ENCODE results near the gene SIPA1L2. TPM values are rescaled to one million over a fixed set of nuclear protein-coding genes. Genes with fewer than 3 reads are reported as not detected.
"Not testable (repeated sequence)": the region's sequence is repeated elsewhere in the genome, so short reads cannot be mapped to it uniquely, and the experiment has no call there.

SIPA1L2 gene
- total RNA-seq, 2 experiments from 2014 or later: 10.1 to 10.7 TPM

GRCh38 chr1:232622378-232622777 lies 7.6 kb downstream of the SIPA1L2 start:
- ChIA-PET POLR2A (no interaction called here), CTCF (no interaction called here)

- ChIA-PET POLR2A (no interaction called here), CTCF (no interaction called here)
Measured at GRCh38 chr1:232621050-232621449, 8.9 kb downstream of the SIPA1L2 start.

- CTCF ChIA-PET: no interaction called here
- POLR2A ChIA-PET: no interaction called here
Measured at GRCh38 chr1:232620356-232620969, 9.5 kb downstream of the SIPA1L2 start.

DNA sequence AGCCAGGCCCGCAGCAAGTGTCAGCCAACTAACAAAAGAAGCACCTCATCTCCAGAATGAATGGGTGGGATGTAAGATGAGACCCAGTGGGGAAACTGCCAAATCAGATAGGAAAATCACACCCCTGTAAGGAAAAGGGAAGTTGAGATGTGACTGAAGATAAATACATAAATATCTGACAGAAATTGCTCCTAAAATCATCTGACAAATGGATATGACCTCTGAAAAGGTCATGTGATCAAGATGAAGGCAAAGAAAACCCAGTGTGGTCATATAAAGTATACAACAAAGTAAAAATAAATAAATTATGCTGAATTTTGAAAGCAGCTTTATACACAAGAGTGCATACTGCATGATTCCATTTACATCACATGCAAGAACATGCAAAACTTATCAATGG lies 12.7 kb downstream of the SIPA1L2 start:
- POLR2A ChIA-PET: no interaction called here
- CTCF ChIA-PET: no interaction called here

- POLR2A ChIA-PET: no interaction called here
- CTCF ChIA-PET: no interaction called here
Measured at GRCh38 chr1:232615306-232615800, 14.6 kb downstream of the SIPA1L2 start.

DNA sequence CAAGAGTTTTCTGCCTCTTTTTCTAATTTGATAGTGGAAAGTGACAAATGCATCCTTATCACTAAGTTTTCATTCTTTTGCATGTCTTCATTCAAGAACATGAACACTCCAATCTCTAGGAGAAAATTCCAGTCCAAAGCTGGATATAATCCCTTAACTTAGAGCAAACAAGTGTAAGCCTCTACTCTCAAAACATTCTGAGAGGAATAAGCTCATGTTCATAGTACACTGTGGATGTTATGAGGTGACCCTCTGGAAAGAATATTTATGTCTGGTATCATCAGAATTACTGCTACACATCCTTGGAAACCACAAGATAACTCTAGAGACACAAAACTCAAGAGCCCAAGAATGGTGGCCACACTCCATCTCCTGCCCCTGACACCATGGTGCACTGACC lies 15.1 kb downstream of the SIPA1L2 start:
- CTCF ChIA-PET: no interaction called here
- POLR2A ChIA-PET: no interaction called here

GRCh38 chr1:232613752-232614381 lies 16.1 kb downstream of the SIPA1L2 start:
- ChIA-PET POLR2A (no interaction called here), CTCF (no interaction called here)

DNA sequence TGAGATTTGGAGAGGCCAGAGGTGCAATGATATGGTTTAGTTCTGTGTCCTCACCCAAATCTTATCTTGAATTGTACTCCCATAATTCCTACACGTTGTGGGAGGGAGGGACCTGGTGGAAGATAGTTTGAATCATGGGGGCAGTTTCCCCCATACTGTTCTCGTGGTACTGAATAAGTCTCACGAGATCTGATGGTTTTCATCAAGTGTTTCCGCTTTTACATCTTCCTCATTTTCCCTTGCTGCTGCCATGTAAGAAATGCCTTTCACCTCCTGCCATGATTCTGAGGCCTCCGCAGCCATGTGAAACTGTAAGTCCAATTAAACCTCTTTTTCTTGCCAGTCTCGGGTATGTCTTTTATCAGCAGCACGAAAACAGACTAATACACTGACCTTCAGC lies 17.1 kb downstream of the SIPA1L2 start:
- CTCF ChIA-PET, POLR2A ChIA-PET: not testable (repeated sequence)

- POLR2A ChIA-PET: no interaction called here
Measured at GRCh38 chr1:232611834-232612233, 18.1 kb downstream of the SIPA1L2 start.

DNA sequence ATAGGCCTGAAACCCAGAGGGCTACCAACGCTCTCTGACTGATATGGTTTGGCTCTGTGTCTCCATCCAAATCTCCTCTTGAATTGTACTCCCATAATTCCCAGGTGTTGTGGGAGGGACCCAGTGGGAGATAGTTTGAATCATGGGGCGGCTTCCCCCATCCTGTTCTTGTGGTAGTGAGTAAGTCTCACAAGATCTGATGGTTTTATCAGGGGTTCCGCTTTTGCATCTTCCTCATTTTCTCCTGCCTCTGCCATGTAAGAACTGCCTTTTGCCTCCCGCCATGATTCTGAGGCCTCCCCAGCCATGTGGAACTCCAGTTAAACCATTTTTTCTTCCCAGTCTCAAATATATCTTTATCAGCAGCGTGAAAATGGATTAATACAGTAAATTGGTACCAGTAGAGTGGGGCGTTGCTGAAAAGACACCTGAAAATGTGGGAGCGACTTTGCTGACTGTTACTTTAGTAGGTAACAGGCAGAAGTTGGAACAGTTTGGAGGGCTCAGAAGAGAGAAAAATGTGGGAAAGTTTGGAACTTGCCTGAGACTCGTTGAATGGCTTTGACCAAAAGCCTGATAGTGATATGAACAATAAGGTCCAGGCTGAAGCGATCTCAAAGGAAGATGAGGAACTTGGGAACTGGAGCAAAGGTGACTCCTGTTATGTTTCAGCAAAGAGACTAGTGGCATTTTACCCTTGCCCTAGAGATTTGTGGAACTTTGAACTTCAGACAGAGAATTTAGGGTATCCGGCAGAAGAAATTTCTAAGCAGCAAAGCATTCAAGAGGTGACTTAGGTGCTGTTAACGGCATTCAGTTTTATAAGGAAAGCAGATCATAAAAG lies 18.8 kb downstream of the SIPA1L2 start:
- CTCF ChIA-PET, POLR2A ChIA-PET: not testable (repeated sequence)

More at GRCh38 chr1:232611834-232612233, 18.1 kb downstream of the SIPA1L2 start:
- CTCF ChIA-PET: no interaction called here

- POLR2A ChIA-PET: no interaction called here
- CTCF ChIA-PET: no interaction called here
Measured at GRCh38 chr1:232610192-232610901, 19.6 kb downstream of the SIPA1L2 start.

- ChIA-PET CTCF (no interaction called here), POLR2A (interaction anchor here (0.7 kb wide), 1 partner anchor 19 kb away, joined by 3 read pairs; no protein-coding TSS in a partner anchor)
Measured at GRCh38 chr1:232608427-232608826, 21.5 kb downstream of the SIPA1L2 start.

DNA sequence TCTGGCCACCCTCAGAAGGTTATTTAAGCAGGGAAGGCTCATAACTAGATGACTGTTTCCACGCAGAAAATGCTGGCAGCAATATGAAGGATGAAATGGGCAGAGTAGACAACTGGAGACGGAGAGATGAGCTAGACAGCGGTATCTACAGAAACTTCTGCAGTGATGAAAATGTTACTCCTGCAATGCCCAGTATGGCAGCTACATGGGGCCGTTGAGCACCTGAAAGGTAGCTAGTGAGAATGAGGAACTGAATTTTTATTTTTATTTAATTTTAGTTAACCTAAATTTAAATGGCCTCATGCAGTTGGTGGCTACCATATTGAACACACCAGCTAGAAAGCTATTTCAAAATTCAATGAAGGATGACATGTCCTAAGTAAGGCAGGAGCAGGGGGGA lies 27.3 kb downstream of the SIPA1L2 start:
- ChIA-PET CTCF (no interaction called here), POLR2A (no interaction called here)

DNA sequence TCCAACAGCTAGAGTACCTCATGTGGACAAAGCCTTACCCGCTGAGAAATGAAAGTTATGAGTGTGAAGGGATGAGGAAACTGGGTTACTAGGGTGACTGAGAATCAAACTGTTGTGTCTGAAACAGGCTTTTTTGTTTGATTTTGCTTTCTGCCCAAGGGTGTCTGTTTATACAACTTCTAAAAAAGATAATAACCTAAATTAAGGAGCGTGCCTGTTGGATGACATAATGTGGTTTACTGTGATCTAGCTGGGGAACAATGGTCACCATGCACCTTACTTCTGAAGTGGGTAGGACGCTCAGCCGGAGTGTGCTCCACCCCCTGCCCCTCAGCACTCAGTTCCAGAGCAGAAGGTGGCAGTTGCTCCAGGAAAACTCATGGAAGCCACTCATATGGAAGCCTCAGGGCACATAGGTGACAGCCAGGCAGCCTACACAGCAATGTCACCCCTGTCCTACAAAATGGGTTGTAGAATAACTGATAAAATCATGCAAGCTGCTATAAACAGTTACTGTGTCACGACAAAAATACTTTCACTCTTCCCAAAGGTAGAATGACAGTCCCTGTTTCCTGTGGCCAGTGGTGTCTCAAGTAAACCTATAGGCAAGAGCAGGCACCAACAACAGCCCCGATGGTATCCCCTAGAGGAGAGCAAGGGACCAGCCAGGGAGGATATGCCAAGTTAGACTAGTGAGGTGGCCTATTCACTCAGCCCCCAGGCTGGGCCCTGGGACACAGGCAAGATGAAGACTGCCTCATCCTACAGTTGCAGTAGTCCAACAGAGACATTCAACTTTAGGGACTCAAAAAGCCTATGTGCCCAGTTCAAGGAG lies 29.3 kb downstream of the SIPA1L2 start:
- POLR2A ChIA-PET: interaction anchor here (1.2 kb wide), 1 partner anchor 12 kb away, joined by 3 read pairs; no protein-coding TSS in a partner anchor
- CTCF ChIA-PET: interaction anchor here (1.1 kb wide), 1 partner anchor 15 kb away, joined by 3 read pairs; no protein-coding TSS in a partner anchor

GRCh38 chr1:232599178-232600041 lies 30.5 kb downstream of the SIPA1L2 start:
- CTCF ChIA-PET: interaction anchor here (1.1 kb wide), 1 partner anchor 14 kb away, joined by 3 read pairs; no protein-coding TSS in a partner anchor
- POLR2A ChIA-PET: interaction anchor here (0.7 to 1.2 kb wide), 2 partner anchors 10 to 20 kb away, joined by 3 read pairs; no protein-coding TSS in a partner anchor

GRCh38 chr1:232598837-232599177 lies 31.1 kb downstream of the SIPA1L2 start:
- CTCF ChIA-PET: no interaction called here
- POLR2A ChIA-PET: interaction anchor here (0.7 kb wide), 2 partner anchors 20 to 96 kb away, joined by 3 to 6 read pairs; no protein-coding TSS in a partner anchor

- ChIA-PET POLR2A (interaction anchor here (0.6 to 0.7 kb wide), 3 partner anchors 74 to 1269 kb away, joined by 3 to 6 read pairs (median 6); no protein-coding TSS in a partner anchor), CTCF (no interaction called here)
Measured at GRCh38 chr1:232598133-232598532, 31.8 kb downstream of the SIPA1L2 start.

DNA sequence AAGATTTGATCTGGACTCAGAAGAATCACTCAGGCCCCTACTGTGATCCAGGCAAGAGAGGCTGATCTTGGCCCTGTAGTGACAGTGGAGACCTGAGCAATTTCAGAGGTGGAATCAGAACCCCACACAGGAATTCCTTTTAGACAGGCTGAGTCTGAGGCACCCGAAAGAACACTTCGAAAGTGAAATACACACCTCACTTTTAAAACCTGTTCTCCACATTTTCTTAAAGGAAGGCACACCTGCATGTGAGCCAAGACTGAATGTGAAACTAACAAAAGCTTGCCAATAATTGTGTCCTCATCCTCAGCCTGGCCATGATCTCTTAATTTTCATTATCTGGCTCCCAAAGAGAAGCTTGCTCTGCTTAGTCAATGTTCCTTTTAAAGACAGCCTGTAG lies 32.2 kb downstream of the SIPA1L2 start:
- ChIA-PET POLR2A (interaction anchor here (0.6 kb wide), 1 partner anchor 1268 kb away, joined by 3 read pairs; no protein-coding TSS in a partner anchor), CTCF (no interaction called here)
